Measurements from ENCODE around the gene GIPC1.

DNA sequence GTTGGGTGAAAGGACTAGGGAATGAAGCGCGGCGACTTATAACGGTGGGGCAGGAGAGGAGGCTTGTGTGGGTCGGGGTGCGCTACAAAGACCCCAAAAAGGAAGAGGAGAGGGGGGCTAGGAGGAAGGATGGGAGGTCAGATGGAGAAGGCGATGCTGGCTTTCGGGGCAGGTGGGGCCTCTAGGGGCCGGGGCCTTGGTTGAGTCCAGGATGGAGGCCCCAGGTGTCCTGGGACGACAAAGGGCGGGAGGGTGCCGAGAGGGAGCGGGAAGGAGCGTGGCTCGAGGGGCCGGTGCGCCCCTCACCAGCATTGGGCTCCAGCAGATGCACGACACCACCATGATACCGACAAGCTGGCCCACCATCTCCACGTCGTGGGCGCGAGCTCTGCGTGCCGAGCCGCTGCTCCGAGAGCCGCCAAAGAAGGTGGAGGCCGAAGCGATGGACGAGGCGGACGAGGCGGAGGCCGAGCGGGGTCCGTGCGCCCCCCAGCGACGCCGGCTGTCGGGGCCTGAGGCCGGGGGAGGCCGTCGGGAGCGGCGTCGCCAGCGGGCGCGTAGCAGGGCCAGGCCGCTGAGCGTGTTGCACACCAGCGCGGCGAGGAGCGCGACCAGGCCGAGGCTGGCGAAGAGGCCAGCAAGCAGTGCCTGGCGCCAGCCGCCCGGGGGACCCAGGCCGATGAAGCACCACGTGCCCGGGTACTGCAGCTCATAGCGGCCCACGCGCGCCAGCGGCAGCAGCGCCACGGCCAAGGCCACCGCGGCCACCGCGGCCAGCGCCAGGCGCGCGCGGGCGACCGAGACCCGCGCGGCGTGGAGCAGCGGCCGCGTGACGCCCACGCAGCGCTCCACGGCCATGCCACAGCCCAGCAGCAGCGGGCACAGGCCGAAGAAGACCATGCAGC lies 22.6 kb downstream of the GIPC1 start:
- no peak for TF ChIP-seq POLR2A (IDR thresholded peaks at IDR 0.05)
- TF ChIP-seq, protein P1, sequence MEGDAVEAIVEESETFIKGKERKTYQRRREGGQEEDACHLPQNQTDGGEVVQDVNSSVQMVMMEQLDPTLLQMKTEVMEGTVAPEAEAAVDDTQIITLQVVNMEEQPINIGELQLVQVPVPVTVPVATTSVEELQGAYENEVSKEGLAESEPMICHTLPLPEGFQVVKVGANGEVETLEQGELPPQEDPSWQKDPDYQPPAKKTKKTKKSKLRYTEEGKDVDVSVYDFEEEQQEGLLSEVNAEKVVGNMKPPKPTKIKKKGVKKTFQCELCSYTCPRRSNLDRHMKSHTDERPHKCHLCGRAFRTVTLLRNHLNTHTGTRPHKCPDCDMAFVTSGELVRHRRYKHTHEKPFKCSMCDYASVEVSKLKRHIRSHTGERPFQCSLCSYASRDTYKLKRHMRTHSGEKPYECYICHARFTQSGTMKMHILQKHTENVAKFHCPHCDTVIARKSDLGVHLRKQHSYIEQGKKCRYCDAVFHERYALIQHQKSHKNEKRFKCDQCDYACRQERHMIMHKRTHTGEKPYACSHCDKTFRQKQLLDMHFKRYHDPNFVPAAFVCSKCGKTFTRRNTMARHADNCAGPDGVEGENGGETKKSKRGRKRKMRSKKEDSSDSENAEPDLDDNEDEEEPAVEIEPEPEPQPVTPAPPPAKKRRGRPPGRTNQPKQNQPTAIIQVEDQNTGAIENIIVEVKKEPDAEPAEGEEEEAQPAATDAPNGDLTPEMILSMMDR (IDR thresholded peaks at IDR 0.05): no peak
- no peak for TF ChIP-seq EP300 (IDR thresholded peaks at IDR 0.05)

All from ovary (tissue), 3 donors.